Endometrial microvascular endothelial cells (primary cell): ENCODE results near the gene AHRR. TPM values are rescaled to one million over a fixed set of nuclear protein-coding genes. Genes with fewer than 3 reads are reported as not detected.
"Not testable (repeated sequence)": the region's sequence is repeated elsewhere in the genome, so short reads cannot be mapped to it uniquely, and the experiment has no call there.

Experiments
- in situ Hi-C: cut with HindIII; loops from 2 replicates; pipeline ENCODE4 v1.10.0; 2017; ENCODE audit warnings: low sequenced_read_pairs, low pct_unique_long_range_greater_than_20kb; ENCODE audit errors: inconsistent ontology term
- total RNA-seq: library from RNA; depleted of rRNA; stranded (reverse); fragments of >200 nt; gene quantifications from one replicate; pipeline ENCODE4 v1.2.3, GENCODE V29; 2015; ENCODE audit errors: inconsistent ontology term

Gene AHRR
- total RNA-seq, 1 donor from 2014 or later: 9.8 TPM

DNA sequence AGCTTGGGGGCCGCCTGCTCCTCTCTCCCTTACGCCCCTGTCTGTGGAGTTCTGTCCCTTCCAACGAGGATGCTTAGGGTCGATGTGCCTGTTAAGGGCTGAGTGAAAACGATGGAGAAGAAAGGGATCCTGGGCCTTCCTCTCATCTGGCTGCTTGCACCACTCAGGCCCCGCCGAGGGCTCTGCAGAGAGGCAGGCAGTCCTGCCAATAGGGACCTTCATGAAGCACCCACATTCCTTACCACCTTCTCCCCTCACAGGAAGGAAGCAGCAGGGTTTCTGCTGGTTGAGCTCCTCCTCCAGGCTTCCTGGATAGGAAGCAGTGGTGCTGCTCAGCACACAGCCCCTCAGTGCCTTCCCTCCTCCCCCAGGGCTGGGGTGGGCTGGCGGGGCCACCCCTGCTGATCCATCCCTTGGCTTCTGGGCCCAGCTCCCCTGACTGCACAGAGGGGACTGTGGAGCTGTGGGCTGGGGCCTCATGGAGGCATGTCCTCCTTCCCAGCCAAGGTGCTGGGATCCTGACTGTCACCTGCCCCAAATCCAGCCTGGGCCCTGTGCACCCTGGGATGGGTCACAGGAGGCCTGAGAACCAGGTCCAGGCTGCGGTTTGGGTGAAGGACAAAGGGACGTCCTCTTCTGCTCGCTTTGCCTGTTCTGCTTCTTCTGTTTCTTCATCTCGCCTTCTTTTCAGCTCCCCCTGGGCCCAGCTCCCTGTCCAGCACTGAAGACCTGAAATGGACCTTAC, 50.5 kb downstream of the AHRR start:
- in situ Hi-C loops: no loop called here

DNA sequence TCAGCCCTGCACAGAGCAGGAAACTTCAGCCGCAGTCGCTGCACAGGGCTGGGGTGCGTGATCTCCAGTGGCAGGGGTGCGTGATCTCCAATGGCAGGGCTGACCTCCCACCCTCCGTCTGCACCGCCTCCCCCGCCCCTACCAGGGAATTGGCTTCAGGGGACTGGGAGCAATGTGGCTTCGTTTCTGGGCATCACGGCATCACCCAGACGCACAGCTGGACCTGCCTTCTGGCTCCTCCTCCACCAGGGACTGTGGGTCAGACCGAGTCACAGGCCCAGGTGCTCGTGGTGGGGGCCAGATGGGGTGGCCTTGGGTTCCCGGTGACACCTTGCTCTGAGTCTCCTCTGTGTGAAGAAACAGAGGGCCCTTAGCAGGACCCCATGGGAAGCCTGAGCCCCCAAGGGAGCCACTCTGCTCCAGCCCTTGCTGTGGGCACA, 51.1 kb downstream of the AHRR start:
- in situ Hi-C loops: no loop called here

DNA sequence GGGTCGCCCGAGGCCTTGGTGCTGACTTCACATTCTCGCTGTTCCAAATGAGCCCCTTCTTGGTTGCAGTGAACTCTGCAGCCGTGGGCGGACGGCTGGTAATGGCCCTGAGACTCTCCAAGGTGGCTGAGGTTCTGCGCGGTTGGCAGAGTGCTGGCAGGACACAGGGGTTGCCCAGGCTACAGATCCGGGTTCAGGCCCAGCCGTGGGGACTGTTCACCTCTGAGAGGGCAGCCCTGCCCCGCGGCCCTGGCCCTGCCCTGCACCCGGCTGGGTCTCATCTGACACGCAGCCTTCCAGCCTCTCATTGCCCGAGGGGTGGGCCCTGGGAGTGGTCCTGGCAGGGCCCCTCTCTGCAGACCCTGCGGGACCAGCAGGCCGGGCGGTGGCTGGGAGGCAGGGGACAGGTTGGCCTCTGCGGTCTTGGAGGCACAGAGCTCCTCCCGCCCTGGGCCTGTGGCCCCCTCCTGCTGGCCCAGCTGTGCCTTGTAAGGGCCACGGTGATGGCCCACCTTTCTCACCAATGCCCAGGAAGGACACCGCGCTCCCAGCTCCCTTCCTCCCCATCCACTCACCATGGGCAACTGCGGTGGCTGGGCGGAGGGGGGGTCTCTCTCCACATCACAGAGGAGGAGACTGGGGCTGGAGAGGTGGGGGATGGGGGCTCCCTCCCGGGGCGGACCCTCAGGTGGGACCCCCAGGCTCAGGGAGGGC, 51.6 kb downstream of the AHRR start:
- in situ Hi-C loops: no loop called here

DNA sequence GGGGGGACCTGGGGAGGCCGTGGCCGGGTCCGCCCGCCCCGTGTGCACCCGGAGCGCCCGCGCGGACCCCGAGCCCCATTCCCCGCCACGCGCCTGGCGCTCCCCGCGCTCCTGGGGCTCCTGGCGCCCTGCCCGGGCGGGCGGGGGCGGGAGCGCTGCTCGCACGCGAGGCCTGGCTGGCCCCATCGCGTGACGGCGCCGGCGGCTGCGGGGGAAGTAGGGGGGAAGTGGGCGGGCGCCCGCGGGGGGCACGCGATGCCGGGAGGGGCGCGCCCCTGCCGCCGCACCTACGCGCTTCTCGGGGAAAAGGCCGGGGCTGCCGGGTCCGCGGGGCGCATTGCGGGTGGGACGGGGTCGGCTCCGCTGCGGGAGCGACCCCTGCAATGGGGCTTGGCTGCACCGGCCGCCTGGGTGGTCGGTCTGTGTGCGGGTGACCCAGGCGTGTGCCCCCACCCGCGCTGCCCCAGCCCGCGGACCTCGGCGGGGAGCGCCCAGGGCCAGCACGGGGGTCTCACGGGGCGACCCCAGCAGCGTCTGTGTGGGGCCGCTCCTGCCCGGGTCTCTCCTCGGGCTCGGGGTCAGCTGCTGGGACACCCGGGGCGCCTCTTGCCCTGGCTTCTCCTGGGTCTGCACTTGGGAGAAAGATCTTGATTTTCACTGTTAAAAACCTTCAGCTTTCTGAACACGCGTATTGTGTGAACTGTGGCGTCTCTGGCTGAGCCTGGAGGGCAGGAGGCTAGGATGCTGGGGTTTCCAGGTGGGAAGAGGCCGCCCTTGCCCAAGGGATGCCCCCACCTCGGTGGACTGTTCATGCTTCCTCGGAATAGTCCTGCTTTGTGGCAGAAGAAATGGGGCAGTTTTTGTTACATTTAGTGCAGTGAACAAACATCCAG, 52.4 kb downstream of the AHRR start:
- in situ Hi-C loops: no loop called here

DNA sequence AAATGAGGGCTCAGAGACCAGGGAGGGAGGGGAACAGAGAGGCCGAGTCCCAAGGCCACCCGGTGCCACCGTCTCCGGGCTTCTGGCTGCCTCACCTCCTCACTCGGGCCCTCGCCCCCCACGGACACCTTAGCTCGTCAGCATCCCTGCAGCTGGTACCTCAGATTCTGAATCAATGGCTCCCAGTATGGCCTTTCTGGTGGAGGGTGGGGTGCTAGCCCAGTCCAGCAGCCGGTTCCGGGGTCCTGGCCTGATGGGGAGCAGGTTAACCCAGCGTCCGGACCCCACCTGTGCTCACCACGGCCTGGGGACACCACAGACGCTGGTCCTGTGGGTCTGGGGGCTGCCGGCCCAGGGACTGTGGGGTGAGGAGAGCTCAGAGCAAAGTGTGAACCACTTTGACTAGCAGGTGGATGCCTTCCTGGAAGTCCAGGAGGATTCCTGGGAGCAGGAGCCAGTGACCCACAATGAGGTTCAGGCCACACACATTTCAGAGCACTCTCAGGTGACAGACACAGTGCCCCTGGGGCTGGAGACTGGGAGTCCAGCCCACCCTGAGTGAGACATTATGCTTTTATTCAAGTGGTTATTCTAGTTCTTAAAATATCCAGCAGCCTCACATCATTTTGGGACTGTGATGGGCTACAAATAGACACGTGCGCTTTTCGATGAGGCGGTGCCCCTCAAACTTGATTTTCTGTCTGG, 53.3 kb downstream of the AHRR start:
- in situ Hi-C loops: no loop called here

DNA sequence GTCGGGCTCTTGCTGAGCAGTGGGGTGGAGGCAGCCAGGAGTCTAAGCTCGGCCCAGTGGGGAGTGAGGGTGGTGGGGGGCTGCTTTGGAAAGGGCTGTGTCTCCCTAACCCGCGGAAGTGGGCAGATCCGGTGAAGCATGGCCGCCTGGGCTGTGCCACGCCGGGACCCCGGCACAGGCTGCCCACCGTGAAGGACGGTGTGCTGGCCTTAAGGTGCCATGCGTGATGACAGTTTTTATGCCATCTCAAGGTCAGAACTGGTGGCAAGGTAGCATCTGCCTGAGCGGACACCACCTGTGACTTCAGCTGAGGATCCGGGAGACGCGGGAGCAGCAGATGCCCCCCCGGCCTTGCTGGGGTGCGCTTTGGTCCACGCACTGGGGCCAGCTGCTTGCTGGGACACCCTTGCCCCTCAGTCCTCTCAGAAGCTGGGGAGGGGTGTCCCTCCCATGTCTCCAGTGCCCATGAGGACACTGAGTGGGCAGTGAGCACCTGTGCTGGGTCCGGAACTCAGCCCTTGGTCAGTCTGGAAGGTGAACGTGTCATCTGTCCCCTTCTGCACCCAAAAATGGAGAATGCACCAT, 53.9 kb downstream of the AHRR start:
- in situ Hi-C loops: no loop called here

DNA sequence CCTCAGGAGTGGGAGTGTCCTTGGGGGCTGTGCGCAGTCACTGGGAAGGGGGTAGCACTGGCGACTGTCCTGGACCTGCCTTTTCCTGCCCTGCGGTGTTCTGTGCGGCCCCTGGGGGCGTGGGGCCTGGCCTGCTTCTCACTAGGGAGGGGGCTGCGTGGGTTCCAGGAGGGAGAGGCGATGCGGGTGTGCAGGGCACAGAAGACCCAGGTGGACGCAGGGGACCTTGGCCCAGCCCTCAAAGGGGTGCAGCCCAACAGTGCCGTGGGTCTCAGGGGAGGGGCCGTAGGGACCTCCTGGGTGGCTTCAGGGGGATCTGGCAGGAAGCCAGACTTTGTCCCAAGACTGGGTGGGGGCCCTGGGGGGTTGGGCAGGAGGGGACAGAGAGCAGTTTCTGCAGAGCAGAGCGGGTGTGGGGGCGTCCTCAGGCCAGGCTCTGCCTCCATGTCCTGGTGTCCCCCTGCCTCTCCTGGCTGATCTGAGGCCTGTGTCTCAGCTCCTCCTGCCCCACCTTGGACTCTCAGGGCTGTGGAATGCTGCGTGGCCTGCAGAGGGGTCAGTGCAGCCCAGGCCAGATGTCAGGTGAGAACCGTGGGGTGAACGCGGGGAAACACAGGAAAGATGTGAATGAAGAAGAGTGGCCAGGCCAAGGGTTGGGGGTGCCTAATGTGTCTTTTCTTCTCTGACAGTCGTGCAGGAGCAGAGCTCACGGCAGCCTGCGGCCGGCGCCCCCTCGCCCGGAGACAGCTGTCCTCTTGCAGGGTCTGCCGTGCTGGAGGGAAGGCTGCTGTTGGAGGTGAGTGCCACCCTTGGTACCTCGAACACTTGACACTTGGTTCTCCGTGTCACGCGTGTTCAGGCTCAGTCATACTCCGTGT, 54.6 kb downstream of the AHRR start:
- in situ Hi-C loops: no loop called here

DNA sequence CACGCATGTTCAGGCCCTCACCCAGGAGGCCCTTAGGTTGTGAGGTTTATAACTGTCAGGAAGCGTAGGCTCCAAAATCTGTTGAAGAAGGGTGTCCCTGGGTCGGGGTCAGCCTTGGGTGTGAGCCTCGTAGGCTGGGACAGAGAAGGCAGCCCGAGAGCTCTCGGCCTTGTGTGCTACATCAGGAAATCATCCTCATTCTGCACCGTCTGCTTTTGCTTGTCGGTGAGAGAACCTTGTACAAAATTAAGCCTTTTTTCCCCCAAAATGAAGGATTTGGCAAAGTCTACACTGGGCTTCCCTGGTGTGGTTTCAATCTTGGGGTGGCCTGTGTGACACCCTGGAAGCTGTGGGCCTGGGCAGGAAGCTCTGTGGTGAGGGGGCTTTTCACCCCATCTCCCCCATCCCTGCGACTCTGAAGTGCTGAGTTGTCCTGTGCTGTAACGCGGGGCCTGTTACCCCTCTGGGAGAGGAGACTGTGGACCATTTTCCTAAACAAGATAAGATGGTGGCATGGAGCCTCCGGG, 55.3 kb downstream of the AHRR start:
- in situ Hi-C loops: no loop called here

DNA sequence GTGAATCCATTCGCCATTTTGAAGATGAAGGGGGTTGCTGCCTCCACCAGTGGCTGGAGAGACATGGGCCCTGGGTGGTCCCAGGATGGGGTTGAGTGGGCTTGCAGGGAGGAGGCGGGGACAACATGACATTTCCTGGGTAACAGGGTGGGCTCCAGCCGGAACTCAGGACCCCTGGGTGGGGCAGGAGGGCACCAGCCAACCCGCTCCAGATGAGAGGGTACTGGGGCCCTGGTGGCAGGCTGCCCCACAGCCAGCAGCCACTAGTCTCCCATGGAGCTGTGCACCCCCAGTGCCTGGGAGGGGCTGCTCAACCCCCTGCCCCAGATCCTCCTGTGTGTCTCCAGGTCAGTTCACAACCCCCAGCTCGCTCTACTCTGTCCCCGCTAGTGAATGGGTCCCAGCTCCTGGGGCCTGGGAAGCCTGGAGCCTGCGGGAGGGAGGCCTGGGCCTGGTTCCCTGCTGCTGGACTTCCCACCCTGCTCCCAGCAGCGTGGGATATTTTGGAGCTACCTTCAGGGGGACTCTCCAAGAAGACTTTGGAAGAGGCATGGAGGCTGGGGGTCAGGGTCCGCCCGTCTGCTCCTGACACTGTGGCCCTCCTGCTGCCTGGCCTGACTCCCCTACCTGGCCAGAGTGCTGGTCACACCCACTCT, 55.9 kb downstream of the AHRR start:
- in situ Hi-C loops: no loop called here

DNA sequence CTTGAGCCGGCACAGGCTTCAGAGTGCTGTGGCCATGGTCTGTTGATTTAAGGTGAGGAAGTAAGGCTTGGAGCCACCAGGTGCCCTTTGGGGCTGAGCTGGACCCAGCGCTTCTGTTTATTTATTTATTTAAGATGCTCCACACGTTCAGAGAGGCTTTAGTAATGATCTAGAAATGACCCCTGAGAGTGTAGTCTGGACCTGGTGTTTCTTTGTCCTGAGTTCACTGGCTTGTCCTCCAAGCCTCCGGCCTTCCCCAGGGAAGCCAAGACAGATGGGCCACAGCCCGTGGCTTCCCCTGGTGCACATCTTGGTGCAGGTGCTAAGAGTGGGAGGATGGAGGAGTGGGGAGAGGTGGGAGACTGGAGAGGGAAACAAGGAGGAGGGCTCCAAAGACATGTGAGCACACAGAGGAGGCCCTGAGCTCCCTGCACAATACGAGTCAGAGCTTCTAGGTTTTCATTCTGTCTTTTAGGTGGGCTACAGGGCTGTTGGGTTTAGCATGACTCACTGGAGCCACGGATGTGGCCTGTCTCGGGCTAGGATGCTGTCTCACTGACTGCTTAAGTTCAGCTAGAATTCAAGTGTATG, 56.9 kb downstream of the AHRR start:
- in situ Hi-C loops: no loop called here

DNA sequence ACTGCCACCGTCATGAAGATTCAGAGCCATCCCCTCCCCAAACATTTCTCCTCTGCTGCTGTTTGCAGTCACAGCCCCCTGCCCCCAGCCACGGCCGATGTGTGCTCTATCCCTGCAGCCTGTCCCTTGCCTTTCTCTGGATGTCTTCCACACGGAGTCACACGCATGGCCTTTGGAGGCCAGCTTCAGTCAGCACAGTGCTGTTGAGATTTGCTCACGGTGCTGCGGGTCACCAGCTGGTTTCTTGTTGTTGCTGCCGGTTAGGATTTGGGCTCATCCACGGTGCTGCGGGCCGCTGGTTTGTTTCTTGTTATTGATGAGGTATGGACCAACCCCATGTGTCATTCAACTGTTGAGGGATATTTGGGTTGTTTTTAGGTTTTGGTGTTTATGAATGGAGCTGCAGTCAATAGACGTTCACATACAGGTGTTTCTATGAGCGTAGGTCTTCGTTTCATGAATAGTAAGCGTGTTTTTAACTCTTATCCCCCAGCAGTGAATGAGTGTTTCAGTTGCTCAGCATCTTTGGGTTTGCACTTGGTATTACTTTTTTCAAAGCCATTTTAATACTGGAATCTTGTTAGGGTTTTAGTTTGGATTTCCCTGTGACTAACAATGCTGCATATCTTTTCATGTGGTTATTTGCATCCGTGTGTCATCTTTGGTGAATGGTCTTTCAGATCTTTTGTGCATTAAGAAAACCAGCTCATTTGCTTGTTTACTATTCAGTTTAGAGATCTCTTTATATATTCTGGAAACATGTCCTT, 57.6 kb downstream of the AHRR start:
- in situ Hi-C loops: no loop called here

DNA sequence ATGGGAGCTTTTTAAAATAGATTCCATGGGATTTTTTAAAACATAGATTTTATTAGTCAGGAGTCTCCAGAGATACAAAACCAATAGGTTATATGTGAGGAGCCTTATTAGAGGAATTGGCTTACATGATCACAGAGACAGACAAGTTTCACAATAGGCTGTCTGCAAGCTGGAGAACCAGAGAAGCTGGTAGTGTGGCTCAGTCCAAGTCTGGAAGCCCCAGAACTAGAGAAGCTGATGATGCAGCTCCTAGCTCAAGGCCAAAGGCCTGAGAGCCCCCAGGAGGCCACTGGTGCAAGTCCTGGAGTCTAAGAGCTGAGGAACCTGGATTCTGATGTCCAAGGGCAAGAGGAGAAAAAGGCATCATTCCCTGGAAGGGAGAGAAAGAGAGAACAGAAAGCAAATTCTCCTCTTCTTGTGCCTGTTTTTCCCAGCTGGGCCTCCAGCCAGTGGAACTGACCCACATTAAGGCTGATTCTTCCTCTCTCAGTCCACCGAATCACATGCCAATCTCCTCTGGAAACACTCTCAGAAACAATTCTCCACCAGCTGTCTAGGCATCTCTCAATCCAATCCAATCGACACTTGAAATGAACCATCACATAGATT, 59.3 kb downstream of the AHRR start:
- in situ Hi-C loops: no loop called here

DNA sequence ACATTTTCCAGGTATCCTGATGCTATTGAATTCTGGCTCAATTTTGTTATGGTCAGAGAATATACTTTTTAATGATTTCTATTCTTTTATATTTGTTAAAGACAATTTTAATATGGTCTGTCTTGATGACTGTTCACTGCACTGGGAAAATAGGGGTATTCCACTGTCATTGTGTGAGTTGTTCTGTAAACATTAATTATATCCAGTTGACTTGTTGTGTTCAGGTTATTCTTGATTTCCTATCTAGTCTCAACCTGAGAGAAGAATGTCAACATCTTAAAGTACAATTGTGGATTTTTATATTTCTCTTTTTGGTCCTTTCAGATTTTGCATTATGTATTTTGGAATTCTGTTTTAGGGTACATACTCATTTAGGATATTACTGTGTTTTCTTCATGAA, 61.6 kb downstream of the AHRR start:
- in situ Hi-C loops: no loop called here

DNA sequence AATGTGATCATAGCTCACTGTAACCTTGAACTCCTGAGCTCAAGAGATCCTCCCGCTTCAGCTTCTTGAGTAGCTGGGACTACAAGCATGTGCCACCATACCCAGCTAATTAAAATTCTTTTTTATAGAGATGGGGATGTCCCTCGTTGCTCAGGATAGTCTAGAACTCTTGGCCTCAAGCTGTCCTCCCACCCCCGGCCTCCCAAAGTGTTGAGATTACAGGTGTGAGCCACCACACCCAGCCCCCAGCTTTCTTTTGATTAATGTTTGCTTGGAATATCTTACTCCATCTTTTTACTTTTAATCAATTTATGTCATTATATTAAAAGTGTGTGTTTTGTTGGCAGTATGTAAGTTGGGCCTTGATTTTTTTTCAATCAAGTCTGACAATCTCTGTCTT, 62.1 kb downstream of the AHRR start:
- in situ Hi-C loops: no loop called here

DNA sequence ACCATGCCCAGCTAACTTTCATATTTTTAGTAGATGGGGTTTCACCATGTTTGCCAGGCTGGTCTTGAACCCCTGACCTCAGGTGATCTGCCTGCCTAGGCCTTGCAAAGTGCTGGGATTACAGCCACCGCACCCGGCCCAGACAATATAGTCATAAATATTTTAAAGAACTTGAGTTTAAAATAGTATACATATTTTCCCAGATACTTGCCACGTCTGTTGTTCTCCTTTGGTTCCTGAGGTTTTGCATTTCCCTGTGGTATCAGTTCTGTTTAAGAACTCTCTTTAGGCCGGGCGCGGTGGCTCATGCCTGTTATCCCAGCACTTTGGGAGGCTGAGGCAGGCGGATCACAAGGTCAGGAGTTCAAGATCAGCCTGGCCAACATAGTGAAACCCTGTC, 63.1 kb downstream of the AHRR start:
- in situ Hi-C loops: not testable (repeated sequence)

DNA sequence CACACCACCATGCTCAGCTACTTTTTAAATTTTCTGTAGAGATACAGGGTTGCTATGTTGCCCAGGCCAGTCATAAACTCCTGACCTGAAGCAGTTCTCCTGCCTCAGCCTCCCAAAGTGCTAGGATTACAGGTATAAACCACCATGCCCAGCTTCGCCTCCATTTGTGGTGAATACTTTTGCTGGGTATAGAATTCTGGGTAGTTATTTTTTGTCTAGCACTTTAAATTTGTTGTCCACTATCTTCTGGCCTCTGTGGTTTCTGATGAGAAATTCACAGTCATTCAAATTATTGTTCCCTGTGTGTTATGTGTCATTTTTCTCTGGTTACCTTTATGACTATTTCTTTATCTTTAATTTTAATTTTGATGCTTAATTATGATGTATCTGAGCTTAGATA, 63.8 kb downstream of the AHRR start:
- in situ Hi-C loops: no loop called here
